Gastrocnemius medialis (tissue), 4 donors: ENCODE data around the gene DDX21. TPM values are rescaled to one million over a fixed set of nuclear protein-coding genes. Genes with fewer than 3 reads are reported as not detected.
"Not testable (repeated sequence)": the region's sequence is repeated elsewhere in the genome, so short reads cannot be mapped to it uniquely, and the experiment has no call there.

ENCODE experiments used
- ATAC-seq, 2 donors: fragments of 150-250 bp; one replicate each; pipeline ENCODE4 v1.9.1; 2016
- DNase-seq, 2 donors: peaks; one replicate each; pipeline ENCODE4 v3.0.0-alpha.2; 2019
- H3K27ac ChIP-seq, 4 donors: fragments of 200-600 bp; sonication (generic); 1 replicate in 1 of 4; 2 replicates in 3 of 4; pipeline ENCODE4 v1.5.1; 2016 to 2018; ENCODE audit warnings: mild to moderate bottlenecking in 2 of 4, moderate library complexity in 1 of 4
- H3K27me3 ChIP-seq, 3 donors: fragments of 200-600 bp; sonication (generic) in 2 of 3; 1 replicate in 1 of 3; 2 replicates in 2 of 3; pipeline versions ENCODE4 v1.5.1 to v1.6.0; 2016 to 2019; ENCODE audit warnings: mild to moderate bottlenecking in 1 of 3, moderate library complexity in 1 of 3
- H3K36me3 ChIP-seq, 2 donors: fragments of 200-600 bp; sonication (generic) in 1 of 2; one replicate each; pipeline ENCODE4 v1.5.1; 2017 to 2018
- H3K4me1 ChIP-seq, 2 donors: fragments of 200-600 bp; sonication (generic) in 1 of 2; one replicate each; pipeline ENCODE4 v1.5.1; 2016 to 2017; ENCODE audit warnings: mild to moderate bottlenecking in 2 of 2
- H3K4me3 ChIP-seq, 4 donors: fragments of 200-600 bp; sonication (generic) in 3 of 4; 1 replicate in 1 of 4; 2 replicates in 3 of 4; pipeline ENCODE4 v1.5.1; 2016 to 2019; ENCODE audit warnings: mild to moderate bottlenecking in 2 of 4
- H3K9me3 ChIP-seq, 3 donors: fragments of 200-600 bp; sonication (generic) in 2 of 3; 1 replicate in 1 of 3; 2 replicates in 2 of 3; pipeline ENCODE4 v1.5.1; 2016 to 2019
- CTCF ChIP-seq, 5 experiments: fragments of 450-650 bp in 3 of 5; fragments of 200-600 bp in 2 of 5; sonication (generic) in 2 of 5; IDR thresholded peaks in 4 of 5; conservative IDR thresholded peaks in 1 of 5; 1 replicate in 4 of 5; 2 replicates in 1 of 5; pipeline ENCODE4 v1.5.1; 2016 to 2019; ENCODE audit warnings: antibody characterized with exemption in 5 of 5, mild to moderate bottlenecking in 3 of 5, moderate library complexity in 3 of 5
- POLR2A ChIP-seq, 2 donors: fragments of 450-650 bp; IDR thresholded peaks; one replicate each; pipeline ENCODE4 v1.6.1; 2017; ENCODE audit warnings: antibody characterized with exemption in 2 of 2, mild to moderate bottlenecking in 2 of 2, moderate library complexity in 2 of 2
- in situ Hi-C, 4 donors: fragments of 200-750 bp; cut with MboI; loops; one replicate each; pipeline versions ENCODE4 v1.15.0 to v1.8.0; 2017; ENCODE audit warnings: low sequenced_read_pairs in 4 of 4
- intact Hi-C: fragments of 100-400 bp; cut with DNase I; formaldehyde crosslinking; loops from one replicate; pipeline ENCODE4 v1.15.1; 2023; ENCODE audit warnings: low total_unique reads
- total RNA-seq, 4 donors: library from RNA; depleted of rRNA; stranded (reverse); fragments of >200 nt; gene quantifications; one replicate each; pipeline versions ENCODE4 v1.1.0 to v1.2.3, GENCODE V29; 2016

The DDX21 gene
- total RNA-seq, 4 donors from 2014 or later = 44.4 to 66.8 (median 53.7) TPM

GRCh38 chr10:68934994-68935393 lies 21.0 kb upstream of the DDX21 start:
- no peak overlapping the region for H3K4me3 ChIP-seq
- no peaks in the 10 kb centered on the region for H3K4me1 ChIP-seq
- H3K9me3 ChIP-seq = no peaks in the 10 kb centered on the region
- no peak overlapping the region for H3K27ac ChIP-seq
- in situ Hi-C loops = no loop called here
- intact Hi-C loops = no loop called here
- TF ChIP-seq POLR2A (IDR thresholded peaks at IDR 0.05) = no peak
- no peak for TF ChIP-seq CTCF (IDR thresholded peaks at IDR 0.05 in 4 of 5, conservative IDR thresholded peaks at IDR 0.05 in 1 of 5)
- no peak for ATAC-seq
- H3K36me3 ChIP-seq = peaks cover 0 to 27% of the 10 kb centered on the region in 2 donors
- no peaks in the 10 kb centered on the region for H3K27me3 ChIP-seq
- no peak for DNase-seq

GRCh38 chr10:68938117-68938516 lies 17.9 kb upstream of the DDX21 start:
- intact Hi-C loops (no loop called here), in situ Hi-C loops (no loop called here)
- ATAC-seq (no peak), DNase-seq (peak in 1 of 2 donors; percentile 15)
- no peaks in the 10 kb centered on the region for H3K27me3 ChIP-seq
- no peak overlapping the region for H3K4me3 ChIP-seq
- H3K27ac ChIP-seq = no peak overlapping the region
- no peaks in the 10 kb centered on the region for H3K9me3 ChIP-seq
- H3K4me1 ChIP-seq = peaks cover 0 to 7% of the 10 kb centered on the region in 2 donors
- no peak for TF ChIP-seq CTCF (IDR thresholded peaks at IDR 0.05 in 4 of 5, conservative IDR thresholded peaks at IDR 0.05 in 1 of 5)
- no peak for TF ChIP-seq POLR2A (IDR thresholded peaks at IDR 0.05)
- H3K36me3 ChIP-seq = peaks cover 0 to 22% of the 10 kb centered on the region in 2 donors

GRCh38 chr10:68938884-68939283 lies 17.1 kb upstream of the DDX21 start:
- DNase-seq = no peak
- Histone ChIP-seq H3K9me3 (no peaks in the 10 kb centered on the region), H3K27me3 (no peaks in the 10 kb centered on the region), H3K4me1 (peaks cover 0 to 7% of the 10 kb centered on the region in 2 donors), H3K36me3 (peaks cover 0 to 29% of the 10 kb centered on the region in 2 donors), H3K27ac (no peak overlapping the region), H3K4me3 (no peak overlapping the region)
- no peak for ATAC-seq
- in situ Hi-C loops (no loop called here), intact Hi-C loops (no loop called here)
- TF ChIP-seq CTCF (IDR thresholded peaks at IDR 0.05 in 4 of 5, conservative IDR thresholded peaks at IDR 0.05 in 1 of 5) = no peak
- TF ChIP-seq POLR2A (IDR thresholded peaks at IDR 0.05) = no peak

- in situ Hi-C loops, H3K4me1 ChIP-seq, intact Hi-C loops, H3K27me3 ChIP-seq, ATAC-seq, H3K27ac ChIP-seq, H3K4me3 ChIP-seq, H3K9me3 ChIP-seq, DNase-seq: not testable (repeated sequence)
- H3K36me3 ChIP-seq = peaks cover 0 to 42% of the 10 kb centered on the region in 2 donors
Measured at GRCh38 chr10:68940917-68941316, 15.1 kb upstream of the DDX21 start.

- Histone ChIP-seq H3K27me3 (no peaks in the 10 kb centered on the region), H3K36me3 (peaks cover 4 to 44% of the 10 kb centered on the region in 2 donors), H3K4me1 (peaks cover 4 to 8% of the 10 kb centered on the region in 2 donors), H3K9me3 (no peaks in the 10 kb centered on the region), H3K4me3 (no peak overlapping the region), H3K27ac (no peak overlapping the region)
- ATAC-seq (no peak), DNase-seq (no peak)
- intact Hi-C loops = no loop called here
- no peak for TF ChIP-seq POLR2A (IDR thresholded peaks at IDR 0.05)
- no peak for TF ChIP-seq CTCF (IDR thresholded peaks at IDR 0.05 in 4 of 5, conservative IDR thresholded peaks at IDR 0.05 in 1 of 5)
- in situ Hi-C loops = no loop called here
Measured at GRCh38 chr10:68950598-68950997, 5.4 kb upstream of the DDX21 start.
